HepG2 (cell line): ENCODE results near the gene MICAL3. TPM values are rescaled to one million over a fixed set of nuclear protein-coding genes. Genes with fewer than 3 reads are reported as not detected.

Experiments
- ATAC-seq: fragments of 200-7000 bp; cut with Tn5 transposase; 3 replicates; pipeline ENCODE4 v1.9.1; 2020; ENCODE audit warnings: mild to moderate bottlenecking, moderate library complexity
- BruUV-seq: library from RNA; stranded (reverse); fragments of 400-500 nt; replicated peaks from 2 replicates; lab custom pipeline; 2021; lab: Mats Ljungman, UMichigan
- CTCF ChIA-PET: fragments of 300-600 bp; formaldehyde crosslinking; extraction: SDS; loops from one replicate; lab custom pipeline; 2021; ENCODE audit warnings: low total read pairs, inconsistent platforms, low intra/inter-chr PET ratio; lab: Yijun Ruan, JAX
- POLR2A ChIA-PET: fragments of 350-600 bp; sonication (Branson Sonifier 250); formaldehyde crosslinking; loops from one replicate; lab custom pipeline; 2020; ENCODE audit warnings: antibody characterized with exemption, inconsistent platforms; lab: Yijun Ruan, JAX
- DNase-seq: peaks from one replicate; pipeline ENCODE4 v3.0.0-alpha.2; 2015; ENCODE audit warnings: low spot score
- FAIRE-seq: peaks from 3 replicates; lab custom pipeline; 2011; peaks lifted over from hg19 to GRCh38; lab: Jason Lieb, UNC
- H2AFZ ChIP-seq: one replicate; pipeline ENCODE4 v1.6.1; 2011; ENCODE audit warnings: low read length, inconsistent platforms
- H3K27ac ChIP-seq: fragments of 300-600 bp; 3 replicates; pipeline ENCODE4 v1.8.0; 2011; ENCODE audit warnings: mixed run types, mild to moderate bottlenecking, mixed read lengths, low read length, inconsistent platforms; ENCODE audit not compliant: insufficient read depth; ENCODE audit errors: extremely low read length
- H3K27me3 ChIP-seq, 2 experiments: fragments of 200-600 bp in 1 of 2; 2 replicates in 1 of 2; 3 replicates in 1 of 2; pipeline versions ENCODE4 v1.6.0 to v1.8.0; 2011; ENCODE audit warnings: low read length in 2 of 2, mild to moderate bottlenecking in 2 of 2, moderate library complexity in 2 of 2, inconsistent platforms in 1 of 2; ENCODE audit not compliant: insufficient read depth in 2 of 2, control insufficient read depth in 1 of 2
- H3K36me3 ChIP-seq, 2 experiments: fragments of 200-600 bp in 1 of 2; replicated peaks in 1 of 2; 2 replicates in 1 of 2; 3 replicates in 1 of 2; pipeline versions ENCODE4 v1.5.1 to v1.8.0; 2011; ENCODE audit warnings: low read length in 2 of 2, inconsistent platforms in 1 of 2; ENCODE audit not compliant: insufficient read depth in 2 of 2, control insufficient read depth in 1 of 2
- H3K4me1 ChIP-seq: 2 replicates; pipeline ENCODE4 v1.5.1; 2012; ENCODE audit warnings: low read length, inconsistent platforms; ENCODE audit not compliant: insufficient read depth
- H3K4me2 ChIP-seq: 2 replicates; pipeline ENCODE4 v1.6.0; 2011; ENCODE audit warnings: low read depth, low read length, inconsistent platforms
- H3K4me3 ChIP-seq, 3 experiments: fragments of 200-600 bp in 1 of 3; sonication (generic), shearing (Covaris generic) in 1 of 3; replicated peaks in 1 of 3; 2 replicates each; pipeline ENCODE4 v1.5.1; 2011 to 2016; ENCODE audit warnings: low read length in 3 of 3, inconsistent platforms in 2 of 3, low read depth in 2 of 3, mild to moderate bottlenecking in 2 of 3, control low read depth in 1 of 3, mixed read lengths in 1 of 3; ENCODE audit not compliant: insufficient read depth in 1 of 3
- H3K79me2 ChIP-seq: one replicate; pipeline ENCODE4 v1.6.1; 2011; ENCODE audit warnings: low read length, inconsistent platforms; ENCODE audit not compliant: insufficient read depth
- H3K9ac ChIP-seq: 2 replicates; pipeline ENCODE4 v1.6.0; 2011; ENCODE audit warnings: mild to moderate bottlenecking, low read depth, low read length, inconsistent platforms; ENCODE audit not compliant: insufficient read depth
- H3K9me3 ChIP-seq: 2 replicates; pipeline ENCODE4 v1.5.1; 2012; ENCODE audit warnings: mild to moderate bottlenecking, low read length
- H4K20me1 ChIP-seq: 2 replicates; pipeline ENCODE4 v1.6.0; 2011; ENCODE audit warnings: inconsistent platforms, mild to moderate bottlenecking, low read length, moderate library complexity; ENCODE audit not compliant: insufficient read depth
- BRCA1 ChIP-seq: sonication (generic); formaldehyde crosslinking; IDR thresholded peaks from 2 replicates; pipeline ENCODE4 v1.4.0; 2020; ENCODE audit warnings: missing genetic modification reagents
- ELF1 ChIP-seq: sonication (generic); formaldehyde crosslinking; IDR thresholded peaks from 2 replicates; pipeline ENCODE4 v1.4.0; 2020; ENCODE audit warnings: missing genetic modification reagents
- FOSL2 ChIP-seq: sonication (generic); formaldehyde crosslinking; IDR thresholded peaks from 2 replicates; pipeline ENCODE4 v1.4.0; 2020; ENCODE audit warnings: missing genetic modification reagents
- MED8 ChIP-seq: sonication (generic); formaldehyde crosslinking; IDR thresholded peaks from 2 replicates; pipeline ENCODE4 v1.8.1; 2023; ENCODE audit warnings: mild to moderate bottlenecking, missing genetic modification reagents; ENCODE audit not compliant: insufficient replicate concordance
- PRMT3 ChIP-seq: sonication (generic); formaldehyde crosslinking; IDR thresholded peaks from 2 replicates; pipeline ENCODE4 v1.8.1; 2022; ENCODE audit warnings: low read depth, mild to moderate bottlenecking, moderate library complexity, missing genetic modification reagents, borderline replicate concordance
- ZNF207 ChIP-seq: fragments of 450-650 bp; IDR thresholded peaks from 2 replicates; pipeline ENCODE4 v1.6.1; 2016; ENCODE audit warnings: antibody characterized with exemption, borderline replicate concordance
- ZNF891 ChIP-seq: sonication (generic); formaldehyde crosslinking; IDR thresholded peaks from 2 replicates; pipeline ENCODE4 v1.5.0; 2020; ENCODE audit warnings: mild to moderate bottlenecking, missing genetic modification reagents
- WGBS: methylation state at CpG from one replicate; pipeline ENCODE4 v1.1.6; 2017; ENCODE audit warnings: low lambda C conversion rate; 5-methylcytosine and 5-hydroxymethylcytosine counted together
- in situ Hi-C: cut with HindIII; loops from 2 replicates; pipeline ENCODE4 v1.10.0; 2017; ENCODE audit warnings: low pct_unique_long_range_greater_than_20kb; ENCODE audit not compliant: extremely low pct_ligation_motif_present
- intact Hi-C: fragments of 100-400 bp; cut with micrococcal nuclease; formaldehyde crosslinking; loops from one replicate; pipeline ENCODE4 v1.10.0; 2022; ENCODE audit not compliant: unreplicated experiment
- polyA plus RNA-seq, 8 experiments: library from polyadenylated mRNA; depleted of rRNA in 3 of 8; stranded (reverse) in 7 of 8; unstranded in 1 of 8; fragments of >200 nt; fragmentation: Illumina TruSeq in 4 of 8; extraction: Trizol in 4 of 8; gene quantifications; 2 replicates each; pipeline versions ENCODE4 v1.2.1 to v1.2.3, GENCODE V29; 2011 to 2016; ENCODE audit warnings: low read depth in 4 of 8, missing spikeins in 1 of 8, mixed read lengths in 1 of 8; ENCODE audit not compliant: insufficient read depth in 1 of 8
- total RNA-seq, 5 experiments: library from RNA; depleted of rRNA; stranded (reverse); fragments of >200 nt; fragmentation: Illumina TruSeq; extraction: Trizol; gene quantifications; 2 replicates each; pipeline ENCODE4 v1.2.3, GENCODE V29; 2016; ENCODE audit warnings: low read depth in 1 of 5

MICAL3 gene
- total and polyA plus RNA-seq, 2 of the 13 experiments (the other 11 are each of a cell fraction or from before 2014, with no cell fraction given): 5.3 to 12.5 TPM

DNA sequence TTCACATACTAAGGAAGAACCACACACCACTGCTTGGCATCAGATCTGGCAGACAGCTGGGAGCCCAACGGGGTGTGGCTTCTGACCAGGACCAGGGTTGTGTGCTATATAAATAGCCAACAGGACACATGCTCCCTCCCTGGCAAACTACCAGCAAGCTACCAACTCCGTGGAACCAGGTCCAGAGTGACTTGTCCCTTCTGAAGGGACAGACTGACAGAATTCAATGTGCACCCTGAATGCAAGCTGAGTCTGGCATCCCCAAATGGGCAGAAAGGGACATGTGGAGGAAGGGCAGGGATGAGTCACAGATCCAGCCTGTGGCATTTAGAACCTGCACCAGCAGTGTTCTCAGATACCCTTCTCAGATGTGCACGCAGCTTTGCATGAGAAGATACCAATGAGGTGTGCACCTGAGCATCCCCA, 92.9 kb downstream of the MICAL3 start:
- DNase-seq (no peak), ATAC-seq (peak; percentile 32), FAIRE-seq (no peak)
- H3K4me3 ChIP-seq: no peak overlapping the region
- peak overlapping the region; percentile 65 for H3K27ac ChIP-seq
- in situ Hi-C loops: no loop called here
- no peaks in the 10 kb centered on the region for H3K36me3 ChIP-seq
- intact Hi-C loops: loop anchor here (5.0 kb wide), 1 partner anchor 71 kb away; no protein-coding TSS in a partner anchor
- H4K20me1 ChIP-seq: peaks cover 4% of the 10 kb centered on the region; the same call in 1 of the 2 replicates
- ChIA-PET CTCF (no interaction called here), POLR2A (interaction anchor here (1.5 to 2.2 kb wide), 2 partner anchors 10 to 146 kb away, joined by 4 to 9 read pairs; partner anchors contain the start of gene PEX26)
- H3K27me3 ChIP-seq: no peaks in the 10 kb centered on the region
- peaks cover 27% of the 10 kb centered on the region for H3K4me1 ChIP-seq
- H3K4me2 ChIP-seq: no peak overlapping the region
- no peaks in the 10 kb centered on the region for H3K9me3 ChIP-seq
- WGBS: 22% methylated on average over 1 of the region's 3 CpGs
- H2AFZ ChIP-seq: no peak overlapping the region
- no TSS peak for BruUV-seq
- peaks cover 29% of the 10 kb centered on the region for H3K79me2 ChIP-seq
- TF ChIP-seq FOSL2 (CRISPR knock-in tag) (peak; percentile 27; the same call in 1 of the 2 replicates), ZNF207 (no peak), MED8 (CRISPR knock-in tag) (no peak), ELF1 (CRISPR knock-in tag) (no peak), PRMT3 (no peak), ZNF891 (CRISPR knock-in tag) (no peak), BRCA1 (CRISPR knock-in tag) (no peak)
- no peak overlapping the region for H3K9ac ChIP-seq
